Common myeloid progenitor, CD34-positive (primary cell): ENCODE data around the gene ASF1B.
A peak's percentile ranks its signal among the peaks of the same experiment; 100 is the strongest.

Experiments used
- CTCF ChIA-PET: fragments of 350-600 bp; sonication (Branson Sonifier 250); formaldehyde crosslinking; loops from one replicate; lab custom pipeline; 2021; ENCODE audit warnings: antibody characterized with exemption; lab: Charles Lee
- POLR2A ChIA-PET: fragments of 350-600 bp; sonication (Branson Sonifier 250); formaldehyde crosslinking; loops from one replicate; lab custom pipeline; 2021; ENCODE audit warnings: antibody characterized with exemption; lab: Charles Lee
- DNase-seq, 3 donors: peaks; one replicate each; pipeline versions ENCODE4 v3.0.0 to v3.0.0-alpha.2; 2013
- H3K27ac ChIP-seq, 2 experiments: 1 replicate in 1 of 2; 2 replicates in 1 of 2; pipeline ENCODE4 v1.7.0; 2013; ENCODE audit warnings: inconsistent platforms in 2 of 2, low read length in 2 of 2, mild to moderate bottlenecking in 2 of 2, low read depth in 1 of 2, moderate library complexity in 1 of 2; ENCODE audit not compliant: severe bottlenecking in 2 of 2, insufficient read depth in 1 of 2, poor library complexity in 1 of 2
- H3K27me3 ChIP-seq, 5 experiments: replicated peaks in 2 of 5; 1 replicate in 3 of 5; 2 replicates in 2 of 5; pipeline versions ENCODE4 v1.6.1 to v1.7.0; 2013; ENCODE audit warnings: low read length in 4 of 5, mild to moderate bottlenecking in 2 of 5, moderate library complexity in 2 of 5, inconsistent platforms in 1 of 5; ENCODE audit not compliant: insufficient read depth in 5 of 5, control insufficient read depth in 4 of 5
- H3K36me3 ChIP-seq, 4 experiments: 1 replicate in 2 of 4; 2 replicates in 2 of 4; pipeline versions ENCODE4 v1.6.1 to v1.7.0; 2013; ENCODE audit warnings: low read length in 3 of 4, control low read depth in 1 of 4, mild to moderate bottlenecking in 1 of 4; ENCODE audit not compliant: control insufficient read depth in 4 of 4, insufficient read depth in 4 of 4
- H3K4me1 ChIP-seq, 4 experiments: 1 replicate in 3 of 4; 2 replicates in 1 of 4; pipeline versions ENCODE4 v1.6.1 to v1.7.1; 2013; ENCODE audit warnings: low read length in 3 of 4, mild to moderate bottlenecking in 3 of 4, control low read depth in 1 of 4, inconsistent platforms in 1 of 4, moderate library complexity in 1 of 4; ENCODE audit not compliant: control insufficient read depth in 4 of 4, insufficient read depth in 4 of 4; ENCODE audit errors: control extremely low read depth in 1 of 4
- H3K4me3 ChIP-seq, 7 experiments: 1 replicate in 4 of 7; 2 replicates in 3 of 7; pipeline versions ENCODE4 v1.5.1 to v1.7.0; 2013; ENCODE audit warnings: mild to moderate bottlenecking in 7 of 7, low read length in 6 of 7, moderate library complexity in 6 of 7, inconsistent platforms in 2 of 7, low read depth in 2 of 7, control low read depth in 1 of 7; ENCODE audit not compliant: insufficient read depth in 4 of 7, control insufficient read depth in 1 of 7; ENCODE audit errors: extremely low read depth in 1 of 7
- H3K9me3 ChIP-seq, 5 experiments: 1 replicate in 4 of 5; 2 replicates in 1 of 5; pipeline versions ENCODE4 v1.6.1 to v1.7.1; 2013; ENCODE audit warnings: low read length in 4 of 5, mild to moderate bottlenecking in 2 of 5, inconsistent platforms in 1 of 5, low read depth in 1 of 5, moderate library complexity in 1 of 5; ENCODE audit not compliant: control insufficient read depth in 4 of 5, insufficient read depth in 2 of 5; ENCODE audit errors: control extremely low read depth in 1 of 5
- WGBS: methylation state at CpG from one replicate; pipeline ENCODE4 v1.1.5; 2013; ENCODE audit not compliant: insufficient coverage; 5-methylcytosine and 5-hydroxymethylcytosine counted together

The ASF1B gene

DNA sequence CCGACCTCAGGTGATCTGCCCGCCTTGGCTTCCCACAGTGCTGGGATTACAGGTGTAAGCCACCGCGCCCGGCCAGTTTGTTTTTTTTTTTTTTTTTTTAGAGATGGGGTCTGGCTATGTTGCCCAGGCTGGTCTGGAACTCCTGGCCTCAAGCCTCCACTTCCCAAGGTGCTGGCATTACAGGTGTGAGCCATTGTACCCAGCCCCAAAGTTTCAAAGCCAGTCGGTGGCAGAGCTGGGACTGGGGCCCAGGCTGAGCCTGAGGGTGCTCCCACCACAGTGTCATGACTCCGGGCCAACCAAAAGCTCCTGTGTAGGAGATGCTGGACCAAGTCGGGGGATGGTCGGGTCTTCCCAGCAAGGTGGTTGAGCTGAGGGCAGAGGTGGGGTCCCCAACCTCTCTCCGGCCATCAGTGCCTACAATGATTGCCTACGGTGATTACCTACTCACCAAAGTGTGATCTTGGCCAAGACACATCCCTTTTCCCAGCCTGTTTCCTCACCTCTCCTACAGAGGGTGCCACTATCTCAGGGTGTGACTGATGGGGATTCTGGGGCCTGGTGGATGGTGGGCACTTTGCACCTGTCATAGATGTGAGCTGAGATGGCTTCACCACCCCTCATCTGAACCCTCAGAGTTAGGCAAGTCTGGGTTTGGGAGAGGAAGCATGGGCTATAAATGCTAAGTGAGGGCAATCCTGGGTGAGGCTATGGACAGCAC, 40.0 kb downstream of the ASF1B start:
- no peaks in the 10 kb centered on the region for H3K27me3 ChIP-seq
- H3K36me3 ChIP-seq, result peaks cover 2 to 24% (median 14%) of the 10 kb centered on the region in 4 experiments
- peaks cover 0 to 6% (median 0%) of the 10 kb centered on the region in 5 experiments for H3K9me3 ChIP-seq
- WGBS, result 98% methylated on average over 5 of the region's 11 CpGs
- H3K27ac ChIP-seq, result no peak overlapping the region
- peaks cover 0 to 13% (median 9%) of the 10 kb centered on the region in 4 experiments for H3K4me1 ChIP-seq
- H3K4me3 ChIP-seq, result no peak overlapping the region
- ChIA-PET CTCF (interaction anchor here (0.6 to 2.1 kb wide), 5 partner anchors 9 to 213 kb away, joined by 3 to 15 read pairs (median 3); partner anchors contain the start of gene ASF1B), POLR2A (no interaction called here)
- DNase-seq, result no peak

DNA sequence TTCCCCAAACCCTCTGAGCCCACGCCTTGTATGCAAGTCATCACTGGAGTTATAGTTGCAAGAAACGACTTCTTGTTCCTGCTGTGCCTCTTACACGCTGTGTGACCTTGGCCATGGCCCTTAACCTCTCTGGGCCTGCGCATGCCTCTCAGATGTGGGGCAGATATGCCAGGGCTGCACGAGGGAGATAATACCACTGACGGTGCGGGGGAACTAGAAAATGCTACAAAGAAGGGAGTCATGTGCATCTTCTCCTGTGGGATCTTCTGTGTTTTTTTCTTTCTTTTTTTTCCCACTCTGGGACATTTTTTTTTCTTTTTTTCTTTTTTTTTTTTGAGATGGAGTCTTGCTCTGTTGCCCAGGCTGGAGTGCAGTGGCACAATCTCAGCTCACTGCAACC, 41.5 kb downstream of the ASF1B start:
- H3K27me3 ChIP-seq, result no peaks in the 10 kb centered on the region
- DNase-seq, result no peak
- WGBS, result 100% methylated on average over 2 of the region's 7 CpGs
- peaks cover 0 to 6% (median 0%) of the 10 kb centered on the region in 5 experiments for H3K9me3 ChIP-seq
- H3K27ac ChIP-seq, result no peak overlapping the region
- POLR2A ChIA-PET, result no interaction called here
- peaks cover 0 to 15% (median 10%) of the 10 kb centered on the region in 4 experiments for H3K4me1 ChIP-seq
- H3K4me3 ChIP-seq, result no peak overlapping the region
- peaks cover 2 to 15% (median 9%) of the 10 kb centered on the region in 4 experiments for H3K36me3 ChIP-seq
- CTCF ChIA-PET, result interaction anchor here (1.1 to 3.9 kb wide), 4 partner anchors 8 to 51 kb away, joined by 3 to 25 read pairs (median 3); partner anchors contain the start of gene ASF1B

DNA sequence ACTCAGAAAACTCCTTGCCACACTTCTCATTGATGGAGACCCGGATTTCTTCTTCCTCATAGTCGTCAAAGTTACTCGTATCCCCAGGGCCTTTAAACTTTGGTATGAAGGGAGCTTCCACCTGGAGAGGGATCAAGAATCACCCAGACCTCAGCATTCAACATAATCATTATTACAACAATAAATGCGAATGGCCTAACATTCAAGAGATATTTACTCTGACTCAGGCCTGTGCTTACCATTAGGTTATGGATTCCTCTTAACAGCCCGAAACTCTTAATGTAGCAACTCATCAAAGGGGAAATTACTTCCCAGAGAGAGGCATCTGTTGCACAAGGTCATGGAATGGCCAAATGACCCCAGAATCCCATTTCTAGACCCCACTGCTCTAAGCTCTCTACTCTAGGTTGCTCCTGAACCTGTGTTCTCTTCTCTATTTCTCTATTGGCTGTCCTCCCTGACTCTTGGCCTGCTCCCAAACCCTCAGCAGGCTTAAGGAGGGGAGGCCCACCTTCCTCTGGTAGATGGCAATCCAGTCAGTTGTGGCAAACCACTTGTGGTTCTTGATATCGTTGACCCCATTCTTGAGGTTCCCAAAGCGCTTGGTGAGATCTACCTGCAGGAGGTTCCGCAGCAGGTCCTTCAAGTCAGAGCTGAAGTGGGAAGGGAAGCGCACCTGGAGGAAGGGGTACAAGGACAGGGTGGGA, 43.1 kb downstream of the ASF1B start:
- H3K36me3 ChIP-seq, result peaks cover 3 to 23% (median 14%) of the 10 kb centered on the region in 4 experiments
- CTCF ChIA-PET, result interaction anchor here (0.7 to 3.9 kb wide), 3 partner anchors 21 to 218 kb away, joined by 3 to 25 read pairs (median 3); no protein-coding TSS in a partner anchor
- POLR2A ChIA-PET, result no interaction called here
- DNase-seq, result no peak
- peaks cover 0 to 18% (median 17%) of the 10 kb centered on the region in 4 experiments for H3K4me1 ChIP-seq
- no peak overlapping the region for H3K27ac ChIP-seq
- H3K9me3 ChIP-seq, result peaks cover 0 to 6% (median 0%) of the 10 kb centered on the region in 5 experiments
- no peaks in the 10 kb centered on the region for H3K27me3 ChIP-seq
- 92% methylated on average over 9 of the region's 9 CpGs for WGBS
- no peak overlapping the region for H3K4me3 ChIP-seq

DNA sequence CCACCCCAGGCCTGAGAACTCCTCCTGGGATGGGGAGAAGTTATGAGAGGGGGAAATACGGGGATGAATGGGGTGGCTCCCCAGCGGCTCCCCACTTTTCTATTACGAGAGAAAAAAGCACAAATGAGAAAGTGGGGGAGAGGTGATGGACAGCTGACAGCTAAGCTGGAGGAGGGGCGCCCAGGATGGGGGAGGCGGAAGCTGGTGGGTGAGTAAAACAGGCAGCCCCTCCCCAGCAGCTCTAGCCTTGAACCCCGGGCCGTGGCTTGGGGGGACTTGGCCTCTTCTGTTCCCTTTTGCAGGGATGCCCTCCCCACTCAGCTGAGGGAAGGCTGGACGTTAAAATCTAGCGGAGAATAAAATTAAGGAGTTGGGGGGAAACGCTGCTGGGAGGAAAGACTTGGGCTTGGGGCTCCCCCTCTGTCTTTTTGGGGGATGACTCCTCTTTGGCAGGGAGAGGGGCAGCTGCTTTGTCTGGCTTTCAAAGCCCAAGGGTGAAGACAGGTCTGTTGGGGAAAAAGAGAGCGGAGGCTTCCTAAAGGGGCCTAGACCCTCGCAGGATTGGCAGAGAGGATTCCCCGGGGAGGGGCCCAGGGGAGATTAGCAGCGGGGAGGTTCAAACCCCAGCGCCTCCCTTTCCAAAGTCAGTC, 44.5 kb downstream of the ASF1B start:
- peak overlapping the region in 1 of 2 experiments; percentile 80 for H3K27ac ChIP-seq
- H3K4me1 ChIP-seq, result peaks cover 0 to 18% (median 17%) of the 10 kb centered on the region in 4 experiments
- H3K9me3 ChIP-seq, result peaks cover 0 to 6% (median 0%) of the 10 kb centered on the region in 5 experiments
- ChIA-PET POLR2A (interaction anchor here (1.1 to 1.6 kb wide), 3 partner anchors 10 to 26 kb away, joined by 4 to 5 read pairs (median 4); partner anchors contain the start of gene PRKACA), CTCF (interaction anchor here (0.7 to 3.9 kb wide), 7 partner anchors 9 to 33 kb away, joined by 3 to 25 read pairs (median 3); no protein-coding TSS in a partner anchor)
- H3K4me3 ChIP-seq, result peak overlapping the region; percentile 76 to 86 (median 81)
- 13% methylated on average over 7 of the region's 15 CpGs for WGBS
- H3K36me3 ChIP-seq, result peaks cover 3 to 23% (median 13%) of the 10 kb centered on the region in 4 experiments
- no peaks in the 10 kb centered on the region for H3K27me3 ChIP-seq
- DNase-seq, result peak in 2 of 3 donors; percentile 56 to 57

DNA sequence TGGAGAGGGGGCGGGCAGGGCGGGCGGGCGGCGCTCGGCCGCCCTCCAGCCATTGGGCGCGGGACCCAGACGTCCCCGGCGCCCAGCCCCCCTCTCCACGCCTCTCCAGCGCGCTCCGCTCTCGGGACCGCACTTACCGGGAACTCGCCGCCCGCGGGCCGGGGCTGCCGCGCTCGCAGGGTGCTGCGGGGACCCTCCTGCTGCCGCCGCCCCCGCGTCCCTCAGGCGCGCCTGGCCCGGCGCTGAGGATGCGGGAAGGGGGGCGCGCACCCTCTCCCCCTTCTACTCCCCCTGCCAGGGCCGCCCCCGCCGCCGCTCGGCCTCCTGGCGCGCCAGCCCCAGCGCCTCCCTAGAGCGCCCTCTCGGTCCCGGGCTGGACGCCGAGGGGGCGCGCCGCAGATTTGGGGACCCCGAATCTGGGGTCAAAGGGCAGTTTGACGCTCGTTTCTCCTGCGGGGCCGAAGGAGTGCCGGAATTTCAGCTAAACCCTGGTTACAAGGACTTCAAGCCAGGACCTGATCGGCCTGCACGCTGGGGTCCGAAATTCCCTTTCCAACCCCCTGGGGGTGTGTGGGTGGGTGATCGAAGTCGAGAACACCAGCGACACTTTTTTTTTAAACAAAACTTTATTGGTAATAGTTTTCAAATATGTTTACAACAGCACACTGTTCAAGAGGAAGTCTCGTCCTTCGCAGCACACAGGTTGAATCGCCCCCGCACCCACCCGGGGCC, 45.1 kb downstream of the ASF1B start:
- Histone ChIP-seq H3K4me1 (peaks cover 0 to 18% (median 17%) of the 10 kb centered on the region in 4 experiments), H3K27me3 (no peaks in the 10 kb centered on the region), H3K27ac (peak overlapping the region; percentile 46 to 80), H3K4me3 (peak overlapping the region; percentile 76 to 86 (median 81)), H3K9me3 (peaks cover 0 to 6% (median 0%) of the 10 kb centered on the region in 5 experiments), H3K36me3 (peaks cover 5 to 19% (median 13%) of the 10 kb centered on the region in 4 experiments)
- ChIA-PET POLR2A (interaction anchor here (0.5 to 1.6 kb wide), 4 partner anchors 9 to 361 kb away, joined by 3 to 5 read pairs (median 4); partner anchors contain the start of gene PRKACA), CTCF (interaction anchor here (0.7 to 3.9 kb wide), 5 partner anchors 10 to 32 kb away, joined by 3 to 25 read pairs (median 4); no protein-coding TSS in a partner anchor)
- whole genome bisulfite sequencing, result 0% methylated on average over 25 of the region's 72 CpGs
- peak; percentile 89 to 93 (median 92) for DNase-seq
